Mucosa of stomach (tissue), 1 donor: ENCODE data around the gene GAGE1.
"Not testable (repeated sequence)": the region's sequence is repeated elsewhere in the genome, so short reads cannot be mapped to it uniquely, and the experiment has no call there.

Experiments
- H3K27me3 ChIP-seq: one replicate; pipeline ENCODE4 v1.7.0; 2013; ENCODE audit warnings: mild to moderate bottlenecking, low read length; ENCODE audit not compliant: control insufficient read depth, insufficient read depth
- H3K36me3 ChIP-seq: one replicate; pipeline ENCODE4 v1.7.0; 2013; ENCODE audit warnings: low read length; ENCODE audit not compliant: control insufficient read depth, insufficient read depth
- H3K4me1 ChIP-seq: one replicate; pipeline ENCODE4 v1.7.0; 2013; ENCODE audit warnings: mild to moderate bottlenecking, low read length; ENCODE audit not compliant: control insufficient read depth, insufficient read depth
- H3K4me3 ChIP-seq: one replicate; pipeline ENCODE4 v1.7.0; 2013; ENCODE audit warnings: low read length
- H3K9ac ChIP-seq: one replicate; pipeline ENCODE4 v1.7.0; 2013; ENCODE audit warnings: mild to moderate bottlenecking, low read length, moderate library complexity
- H3K9me3 ChIP-seq: one replicate; pipeline ENCODE4 v1.7.0; 2013; ENCODE audit warnings: mild to moderate bottlenecking, low read length, moderate library complexity; ENCODE audit not compliant: control insufficient read depth
- donor health status: Pancreatic carcinoma.

The GAGE1 gene, protein sequence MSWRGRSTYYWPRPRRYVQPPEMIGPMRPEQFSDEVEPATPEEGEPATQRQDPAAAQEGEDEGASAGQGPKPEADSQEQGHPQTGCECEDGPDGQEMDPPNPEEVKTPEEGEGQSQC

DNA sequence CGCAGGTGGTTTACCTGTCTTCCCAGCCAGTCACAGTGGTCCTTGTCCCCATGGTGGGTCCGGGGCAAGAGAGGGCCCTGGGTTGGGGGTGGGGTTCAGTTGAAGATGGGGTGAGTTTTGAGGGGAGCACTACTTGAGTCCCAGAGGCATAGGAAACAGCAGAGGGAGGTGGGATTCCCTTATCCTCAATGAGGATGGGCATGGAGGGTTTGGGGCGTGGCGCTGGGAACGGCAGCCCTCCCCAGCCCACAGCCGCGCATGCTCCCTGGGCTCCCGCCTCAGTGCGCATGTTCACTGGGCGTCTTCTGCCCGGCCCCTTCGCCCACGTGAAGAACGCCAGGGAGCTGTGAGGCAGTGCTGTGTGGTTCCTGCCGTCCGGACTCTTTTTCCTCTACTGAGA lies at the start of gene GAGE1:
TSS of gene GAGE1 (plus strand) at position 301 of the 400 bp plus-strand sequence. CDS start 1,155 bp downstream, outside the sequence.
- not testable (repeated sequence) for H3K4me1 ChIP-seq

DNA sequence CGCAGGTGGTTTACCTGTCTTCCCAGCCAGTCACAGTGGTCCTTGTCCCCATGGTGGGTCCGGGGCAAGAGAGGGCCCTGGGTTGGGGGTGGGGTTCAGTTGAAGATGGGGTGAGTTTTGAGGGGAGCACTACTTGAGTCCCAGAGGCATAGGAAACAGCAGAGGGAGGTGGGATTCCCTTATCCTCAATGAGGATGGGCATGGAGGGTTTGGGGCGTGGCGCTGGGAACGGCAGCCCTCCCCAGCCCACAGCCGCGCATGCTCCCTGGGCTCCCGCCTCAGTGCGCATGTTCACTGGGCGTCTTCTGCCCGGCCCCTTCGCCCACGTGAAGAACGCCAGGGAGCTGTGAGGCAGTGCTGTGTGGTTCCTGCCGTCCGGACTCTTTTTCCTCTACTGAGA lies 47.8 kb upstream of the GAGE1 start, which contains the start of gene GAGE12E:
TSS of gene GAGE12E (plus strand) at position 301 of the 400 bp plus-strand sequence. CDS start 1,155 bp downstream, outside the sequence.
- H3K9me3 ChIP-seq, H3K27me3 ChIP-seq, H3K4me1 ChIP-seq, H3K36me3 ChIP-seq, H3K9ac ChIP-seq, H3K4me3 ChIP-seq: not testable (repeated sequence)

More for the DNA sequence above, at the start of gene GAGE1:
- not testable (repeated sequence) for H3K9ac ChIP-seq, H3K9me3 ChIP-seq, H3K4me3 ChIP-seq, H3K27me3 ChIP-seq, H3K36me3 ChIP-seq

DNA sequence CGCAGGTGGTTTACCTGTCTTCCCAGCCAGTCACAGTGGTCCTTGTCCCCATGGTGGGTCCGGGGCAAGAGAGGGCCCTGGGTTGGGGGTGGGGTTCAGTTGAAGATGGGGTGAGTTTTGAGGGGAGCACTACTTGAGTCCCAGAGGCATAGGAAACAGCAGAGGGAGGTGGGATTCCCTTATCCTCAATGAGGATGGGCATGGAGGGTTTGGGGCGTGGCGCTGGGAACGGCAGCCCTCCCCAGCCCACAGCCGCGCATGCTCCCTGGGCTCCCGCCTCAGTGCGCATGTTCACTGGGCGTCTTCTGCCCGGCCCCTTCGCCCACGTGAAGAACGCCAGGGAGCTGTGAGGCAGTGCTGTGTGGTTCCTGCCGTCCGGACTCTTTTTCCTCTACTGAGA lies 38.3 kb upstream of the GAGE1 start, which contains the start of gene GAGE12F:
TSS of gene GAGE12F (plus strand) at position 301 of the 400 bp plus-strand sequence. CDS start 1,155 bp downstream, outside the sequence.
- not testable (repeated sequence) for H3K4me3 ChIP-seq, H3K4me1 ChIP-seq, H3K36me3 ChIP-seq, H3K27me3 ChIP-seq, H3K9me3 ChIP-seq, H3K9ac ChIP-seq

DNA sequence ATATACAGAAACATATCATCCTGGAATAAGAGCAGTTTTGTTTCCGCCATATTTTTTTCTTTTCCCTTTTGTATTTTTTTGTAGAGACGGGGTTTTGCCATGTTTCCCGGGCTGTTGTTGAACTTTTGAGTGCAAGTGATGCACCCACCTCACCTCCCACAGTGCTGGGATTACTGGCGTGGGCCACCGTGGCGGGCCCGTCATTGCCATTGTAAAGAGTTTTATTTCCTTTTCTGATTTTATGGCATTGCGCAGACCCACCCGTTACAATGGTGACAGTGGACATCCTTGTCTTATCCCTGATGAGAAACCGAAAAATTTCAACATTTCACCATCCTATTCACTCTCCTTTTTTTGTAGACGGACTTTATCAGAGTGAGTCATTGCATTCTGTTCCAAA lies 30.1 kb upstream of the GAGE1 start:
- H3K9me3 ChIP-seq, H3K9ac ChIP-seq, H3K4me3 ChIP-seq, H3K4me1 ChIP-seq, H3K36me3 ChIP-seq, H3K27me3 ChIP-seq: not testable (repeated sequence)

GRCh38 chrX:49569152-49569551 lies 29.7 kb upstream of the GAGE1 start:
- H3K9me3 ChIP-seq, H3K9ac ChIP-seq, H3K4me1 ChIP-seq, H3K27me3 ChIP-seq, H3K4me3 ChIP-seq, H3K36me3 ChIP-seq: not testable (repeated sequence)

DNA sequence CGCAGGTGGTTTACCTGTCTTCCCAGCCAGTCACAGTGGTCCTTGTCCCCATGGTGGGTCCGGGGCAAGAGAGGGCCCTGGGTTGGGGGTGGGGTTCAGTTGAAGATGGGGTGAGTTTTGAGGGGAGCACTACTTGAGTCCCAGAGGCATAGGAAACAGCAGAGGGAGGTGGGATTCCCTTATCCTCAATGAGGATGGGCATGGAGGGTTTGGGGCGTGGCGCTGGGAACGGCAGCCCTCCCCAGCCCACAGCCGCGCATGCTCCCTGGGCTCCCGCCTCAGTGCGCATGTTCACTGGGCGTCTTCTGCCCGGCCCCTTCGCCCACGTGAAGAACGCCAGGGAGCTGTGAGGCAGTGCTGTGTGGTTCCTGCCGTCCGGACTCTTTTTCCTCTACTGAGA lies 28.7 kb upstream of the GAGE1 start, which contains the start of gene GAGE12G:
TSS of gene GAGE12G (plus strand) at position 301 of the 400 bp plus-strand sequence. CDS start 1,155 bp downstream, outside the sequence.
- H3K4me3 ChIP-seq, H3K9ac ChIP-seq, H3K9me3 ChIP-seq, H3K36me3 ChIP-seq, H3K4me1 ChIP-seq, H3K27me3 ChIP-seq: not testable (repeated sequence)

GRCh38 chrX:49579649-49580048 lies 19.2 kb upstream of the GAGE1 start, which contains the start of gene GAGE12H:
Gene GAGE12H (plus strand): TSS chrX:49579949. CDS start chrX:49581104, 1,155 bp downstream.
- H3K27me3 ChIP-seq, H3K9me3 ChIP-seq, H3K4me1 ChIP-seq, H3K9ac ChIP-seq, H3K36me3 ChIP-seq, H3K4me3 ChIP-seq: not testable (repeated sequence)

GRCh38 chrX:49589196-49589595 lies 9.6 kb upstream of the GAGE1 start, which contains the start of gene GAGE2A:
Gene GAGE2A (plus strand): TSS chrX:49589496. CDS start chrX:49590651, 1,155 bp downstream.
- not testable (repeated sequence) for H3K9ac ChIP-seq, H3K9me3 ChIP-seq, H3K4me1 ChIP-seq

DNA sequence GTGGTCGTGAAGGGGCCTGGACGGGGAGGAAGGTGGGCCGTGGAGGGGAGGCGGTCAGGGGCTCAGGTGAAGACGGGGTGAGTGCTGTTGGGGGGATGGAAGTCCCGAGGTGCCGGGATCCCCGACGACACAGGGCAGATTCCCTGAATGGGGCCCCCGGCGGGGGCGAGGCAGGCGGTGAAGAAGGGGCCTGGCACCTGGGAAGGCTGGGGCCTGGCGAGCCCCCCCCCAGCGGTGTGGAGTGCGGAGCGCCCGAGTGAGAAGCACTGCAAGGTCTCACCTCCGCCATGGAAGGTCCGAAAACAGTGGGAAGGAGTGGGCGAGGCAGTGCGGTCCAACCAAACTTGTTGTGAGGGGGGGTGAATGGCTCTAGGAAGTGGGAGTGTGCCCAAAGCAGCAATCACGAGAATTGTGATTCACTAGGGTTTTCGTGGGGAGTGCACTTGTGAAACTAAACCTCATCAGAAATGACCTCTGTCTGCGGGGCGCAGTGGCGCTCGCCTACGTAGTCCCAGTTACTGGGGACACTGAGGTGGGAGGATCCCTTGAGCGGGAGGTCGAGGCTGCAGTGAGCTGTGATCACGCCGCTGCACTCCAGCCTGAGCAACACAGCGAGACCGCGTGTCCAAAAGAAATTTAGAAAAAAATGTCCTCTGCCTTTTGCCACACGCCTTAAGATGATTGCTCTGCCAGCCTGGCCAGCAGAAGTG lies 8.9 kb upstream of the GAGE1 start:
- H3K4me3 ChIP-seq, H3K9ac ChIP-seq, H3K27me3 ChIP-seq: not testable (repeated sequence)

More at GRCh38 chrX:49589196-49589595, 9.6 kb upstream of the GAGE1 start, which contains the start of gene GAGE2A:
- H3K36me3 ChIP-seq, H3K27me3 ChIP-seq, H3K4me3 ChIP-seq: not testable (repeated sequence)

DNA sequence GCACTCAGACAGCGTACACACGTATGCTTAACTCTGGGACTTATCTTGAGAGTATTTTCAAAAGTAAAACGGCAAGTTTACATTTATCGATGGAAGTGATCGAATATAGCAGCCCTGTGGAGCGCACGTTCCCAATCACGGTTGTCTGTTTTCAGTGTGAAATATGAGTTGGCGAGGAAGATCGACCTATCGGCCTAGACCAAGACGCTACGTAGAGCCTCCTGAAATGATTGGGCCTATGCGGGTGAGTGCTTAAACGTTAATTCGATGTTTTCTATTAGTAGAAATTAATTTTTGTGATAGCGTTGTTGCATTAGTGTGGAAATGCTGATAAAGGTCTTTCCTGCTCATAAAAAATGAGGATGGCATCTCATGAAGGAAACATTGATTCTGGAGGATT lies 8.3 kb upstream of the GAGE1 start:
- not testable (repeated sequence) for H3K9me3 ChIP-seq, H3K36me3 ChIP-seq, H3K4me3 ChIP-seq, H3K4me1 ChIP-seq, H3K9ac ChIP-seq, H3K27me3 ChIP-seq

More for the DNA sequence above, 8.9 kb upstream of the GAGE1 start:
- H3K4me1 ChIP-seq, H3K9me3 ChIP-seq, H3K36me3 ChIP-seq: not testable (repeated sequence)

GRCh38 chrX:49610718-49611310 lies 12.0 kb downstream of the GAGE1 start:
- no peak overlapping the region for H3K9ac ChIP-seq
- H3K4me1 ChIP-seq = no peaks in the 10 kb centered on the region
- H3K9me3 ChIP-seq = no peaks in the 10 kb centered on the region
- no peaks in the 10 kb centered on the region for H3K36me3 ChIP-seq
- no peaks in the 10 kb centered on the region for H3K27me3 ChIP-seq
- H3K4me3 ChIP-seq = no peak overlapping the region

DNA sequence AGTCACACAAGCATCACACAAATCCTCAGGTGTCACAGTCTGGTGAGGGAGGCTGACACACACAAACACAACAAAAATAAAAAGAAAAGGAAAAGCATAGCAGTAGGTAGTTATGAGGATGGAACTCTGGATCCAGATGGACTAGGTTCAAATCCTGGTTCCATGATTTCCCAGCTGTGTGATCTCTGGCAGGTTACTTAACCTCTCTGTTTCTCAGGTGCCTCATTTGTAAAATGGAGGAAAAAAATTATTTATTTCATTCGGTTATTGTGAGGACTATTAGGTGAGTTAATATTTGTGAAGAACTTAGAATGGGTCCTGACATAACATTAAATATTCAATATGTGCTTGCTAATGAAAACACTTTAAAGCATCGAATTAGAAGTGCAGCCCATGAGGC lies 19.8 kb downstream of the GAGE1 start:
- H3K4me3 ChIP-seq = no peak overlapping the region
- no peaks in the 10 kb centered on the region for H3K4me1 ChIP-seq
- no peaks in the 10 kb centered on the region for H3K9me3 ChIP-seq
- H3K36me3 ChIP-seq = no peaks in the 10 kb centered on the region
- no peaks in the 10 kb centered on the region for H3K27me3 ChIP-seq
- H3K9ac ChIP-seq = no peak overlapping the region
